Raji (cell line): Measurements from ENCODE around the gene HEPN1.

Experiments
- POLR2A ChIP-seq: IDR thresholded peaks from 2 replicates; pipeline ENCODE4 v1.6.1; 2011; ENCODE audit warnings: low read depth, low read length, control low read depth; ENCODE audit not compliant: insufficient read depth

Gene HEPN1

GRCh38 chr11:124916370-124916710, 2.7 kb upstream of the HEPN1 start:
- no peak for TF ChIP-seq POLR2A

DNA sequence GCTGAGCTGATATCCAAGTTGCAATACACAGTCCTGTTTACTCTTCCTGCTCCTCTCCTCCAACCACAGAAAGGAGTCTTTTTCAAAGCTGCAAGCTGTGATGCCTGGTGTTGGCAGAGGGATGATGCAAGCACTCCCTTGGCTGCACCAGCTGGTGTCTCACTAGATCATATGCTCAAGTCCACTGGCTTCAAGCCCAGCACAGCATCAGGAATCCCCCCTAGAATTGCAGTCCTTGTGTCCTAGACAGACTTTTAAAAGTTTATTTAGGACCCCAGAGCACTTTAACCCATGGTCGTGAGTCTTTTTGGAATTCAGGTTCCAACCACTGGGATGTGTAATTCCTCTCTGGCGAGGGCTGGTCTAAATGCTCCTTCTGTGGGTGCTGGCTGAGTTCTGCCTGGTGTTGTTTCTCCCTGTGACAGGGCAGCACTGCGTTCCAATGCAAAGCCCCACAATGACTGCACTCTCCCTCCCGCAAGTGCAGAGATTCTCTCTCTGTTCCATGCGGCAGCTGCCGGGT, 1.9 kb upstream of the HEPN1 start:
- TF ChIP-seq POLR2A = no peak

- TF ChIP-seq POLR2A = no peak
Observed at GRCh38 chr11:124919898-124920297, 848 bp downstream of the HEPN1 start.

GRCh38 chr11:124920356-124920755, 1.3 kb downstream of the HEPN1 start:
- no peak for TF ChIP-seq POLR2A

DNA sequence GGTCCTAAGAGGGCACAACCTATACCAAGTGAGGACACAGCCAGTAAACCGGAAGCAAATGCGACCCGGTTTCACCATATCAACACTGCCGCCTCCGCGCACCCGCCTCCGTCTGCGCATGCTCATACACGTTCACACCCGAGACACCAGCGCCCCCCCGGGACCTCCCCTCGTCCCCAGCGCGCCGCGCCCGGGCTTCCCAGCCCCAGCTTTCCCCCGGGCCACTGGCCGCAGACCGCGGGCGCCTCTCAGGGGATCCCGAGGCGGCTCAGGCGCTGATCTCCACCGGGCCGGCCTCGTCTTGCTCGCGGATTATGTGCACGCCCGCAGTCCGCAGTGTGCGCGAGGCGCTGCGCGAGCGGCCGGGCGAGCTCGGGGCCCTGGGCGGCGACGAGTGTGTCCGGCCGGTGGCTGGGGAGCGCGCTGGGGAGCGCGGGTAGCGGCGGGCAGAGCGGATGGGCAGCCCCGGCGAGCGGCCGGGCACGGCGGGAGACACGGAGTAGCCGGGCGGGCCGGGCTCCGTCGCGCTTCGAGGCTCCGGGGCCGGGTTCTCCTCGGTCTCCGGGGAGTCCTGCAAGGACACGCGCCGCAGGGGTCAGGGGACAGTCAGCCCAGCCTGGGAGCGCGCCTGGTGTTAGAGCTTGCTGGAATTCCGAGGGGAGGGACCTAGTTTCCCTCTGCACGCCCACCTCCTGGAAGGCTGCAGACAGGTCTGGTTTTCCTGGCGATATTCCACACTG, 2.0 kb downstream of the HEPN1 start:
- no peak for TF ChIP-seq POLR2A

GRCh38 chr11:124922831-124923230, 3.8 kb downstream of the HEPN1 start:
- TF ChIP-seq POLR2A = no peak

- no peak for TF ChIP-seq POLR2A
Observed at GRCh38 chr11:124923296-124923695, 4.2 kb downstream of the HEPN1 start.

DNA sequence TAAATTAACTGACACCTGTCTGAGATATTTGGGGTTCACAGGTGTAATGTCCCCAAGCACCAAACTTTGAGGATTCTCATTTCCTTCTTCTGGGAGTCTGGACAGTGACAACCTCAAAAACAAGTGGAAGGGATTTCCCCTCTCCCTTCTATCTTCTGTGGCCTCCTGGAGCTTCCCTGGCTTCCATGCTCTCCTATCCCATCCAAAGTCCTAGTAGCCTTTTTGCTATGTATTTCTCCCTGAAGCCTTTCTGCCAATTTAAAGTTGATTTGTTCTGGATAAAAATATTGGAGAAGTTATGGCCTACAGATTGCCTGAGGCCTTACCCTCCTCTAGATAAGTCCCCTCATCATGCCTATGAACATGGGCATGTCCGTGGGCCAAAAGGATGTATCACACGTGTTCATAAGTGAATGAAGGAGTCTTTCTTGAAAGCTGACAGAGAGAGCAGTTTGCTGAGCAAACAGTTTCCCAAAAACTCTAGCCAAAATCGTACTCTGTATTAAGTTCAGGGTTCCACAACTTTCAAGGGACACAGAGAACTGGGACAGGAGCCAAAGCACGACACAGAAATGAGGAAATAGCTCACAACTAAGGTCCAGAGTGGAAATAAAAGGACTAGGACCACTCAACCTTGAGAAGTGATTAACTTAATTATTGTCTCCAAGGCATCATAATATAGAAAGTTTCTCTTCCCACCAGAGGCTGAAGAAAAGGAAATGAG, 10.1 kb downstream of the HEPN1 start:
- TF ChIP-seq POLR2A = no peak

GRCh38 chr11:124930799-124931198, 11.7 kb downstream of the HEPN1 start:
- no peak for TF ChIP-seq POLR2A

DNA sequence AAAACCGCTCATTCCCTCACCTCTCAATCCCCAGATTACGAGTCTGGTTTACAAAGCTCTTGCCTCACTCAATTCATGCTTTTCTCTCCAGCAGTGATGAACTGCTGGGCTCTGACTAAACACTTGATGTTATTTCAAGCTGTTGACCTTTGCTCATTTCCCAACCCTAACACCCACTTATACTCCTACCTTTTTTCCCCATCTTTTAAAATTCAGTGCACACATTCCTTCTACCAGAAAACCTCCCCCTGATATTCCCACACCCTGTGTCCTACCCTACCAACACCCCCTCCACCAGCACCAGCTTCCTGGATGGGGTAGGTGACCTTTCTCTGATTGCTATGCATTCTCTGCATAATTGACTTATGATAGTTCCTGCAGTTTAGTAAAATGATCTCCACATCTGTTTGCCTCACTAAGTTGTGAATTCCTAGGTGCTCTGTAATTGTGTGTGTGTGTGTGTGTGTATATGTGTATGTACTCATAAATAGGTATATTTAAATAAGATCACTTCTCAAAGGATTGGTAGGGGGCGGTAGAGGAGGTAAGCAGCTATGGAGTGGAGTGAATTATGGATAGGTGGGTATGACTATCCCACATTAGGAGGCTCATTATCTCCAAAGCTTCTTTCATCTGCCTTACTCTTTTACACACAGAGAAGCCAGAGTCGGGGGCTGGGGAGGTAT, 16.0 kb downstream of the HEPN1 start:
- TF ChIP-seq POLR2A = no peak

DNA sequence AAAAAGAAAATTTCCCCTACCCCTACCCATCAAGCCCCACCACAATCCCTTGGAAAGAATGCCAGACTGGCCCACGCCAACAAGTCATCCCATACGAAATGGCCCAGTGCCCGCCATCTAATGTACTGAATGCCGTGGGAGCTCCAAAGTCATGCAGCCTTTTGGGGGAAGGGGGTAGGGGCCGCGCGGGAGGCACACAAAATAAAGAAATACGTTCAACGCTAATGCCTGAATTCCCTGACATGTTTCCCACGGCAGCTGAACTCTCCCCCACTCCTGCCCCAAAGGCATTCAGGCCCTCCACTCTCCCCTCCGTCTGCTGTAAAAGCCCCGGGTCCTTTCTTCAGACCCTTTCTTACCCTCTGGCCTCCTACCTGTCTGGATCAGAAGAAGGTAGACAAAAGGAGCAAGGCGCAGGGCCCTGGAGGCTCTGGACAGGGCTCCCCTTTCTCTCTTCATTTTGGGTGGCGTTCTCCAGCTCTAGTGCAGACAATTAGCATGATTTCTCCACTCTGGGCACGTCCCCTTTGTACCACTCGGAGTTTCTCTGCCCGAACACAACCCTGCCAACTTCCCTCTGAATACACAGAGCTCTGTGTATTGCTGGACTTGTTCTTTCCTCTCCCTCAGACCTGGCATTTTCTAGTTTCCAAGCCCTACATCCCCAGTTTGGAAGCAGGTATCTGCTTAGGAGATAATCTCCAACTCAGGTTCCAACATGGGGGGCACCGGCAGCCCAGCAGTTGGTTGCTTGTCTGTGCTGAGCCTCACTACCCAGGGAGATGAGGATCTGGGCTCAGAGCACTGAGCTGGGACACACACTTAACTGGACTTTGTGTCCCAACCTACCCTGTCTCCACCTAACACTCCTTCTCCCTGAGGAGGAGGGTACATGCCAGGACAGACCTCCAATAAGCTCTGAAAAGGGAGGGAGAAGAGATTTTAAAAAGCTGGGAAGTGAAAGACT, 16.8 kb downstream of the HEPN1 start, which contains the start of gene HEPACAM:
Gene HEPACAM, minus strand, starts transcription at position 500 of the 967 bp plus-strand sequence. Its CDS starts 41 bp downstream, at position 459.
- no peak for TF ChIP-seq POLR2A

DNA sequence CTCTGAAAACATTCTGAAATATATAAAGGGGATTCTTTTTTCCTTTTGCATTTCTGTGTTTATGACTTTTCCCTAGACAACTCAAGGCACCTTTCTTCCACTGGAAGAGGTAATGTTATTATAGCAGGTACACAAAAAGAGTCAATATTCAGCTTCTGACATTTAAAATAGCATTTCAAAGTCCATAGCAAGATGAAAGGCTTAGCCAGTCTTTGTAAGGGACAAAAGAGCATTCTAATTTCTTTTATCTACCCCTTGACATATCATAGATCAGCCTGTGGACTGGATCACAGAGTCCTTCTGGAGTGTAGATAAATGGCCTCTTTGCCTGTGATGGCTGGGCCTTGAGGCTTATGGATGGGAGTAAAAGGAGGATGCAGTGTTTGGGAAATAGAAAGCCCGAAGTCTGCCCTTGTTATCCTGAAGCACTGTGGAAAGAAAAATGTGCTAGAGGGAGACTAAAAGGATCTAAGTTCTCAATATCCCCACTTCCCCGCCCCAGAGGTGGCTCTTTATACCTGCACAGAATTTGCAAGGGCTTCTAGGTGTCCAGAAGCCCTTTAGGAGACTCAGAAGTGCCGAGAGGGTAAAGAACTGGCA, 18.4 kb downstream of the HEPN1 start:
- TF ChIP-seq POLR2A = no peak

DNA sequence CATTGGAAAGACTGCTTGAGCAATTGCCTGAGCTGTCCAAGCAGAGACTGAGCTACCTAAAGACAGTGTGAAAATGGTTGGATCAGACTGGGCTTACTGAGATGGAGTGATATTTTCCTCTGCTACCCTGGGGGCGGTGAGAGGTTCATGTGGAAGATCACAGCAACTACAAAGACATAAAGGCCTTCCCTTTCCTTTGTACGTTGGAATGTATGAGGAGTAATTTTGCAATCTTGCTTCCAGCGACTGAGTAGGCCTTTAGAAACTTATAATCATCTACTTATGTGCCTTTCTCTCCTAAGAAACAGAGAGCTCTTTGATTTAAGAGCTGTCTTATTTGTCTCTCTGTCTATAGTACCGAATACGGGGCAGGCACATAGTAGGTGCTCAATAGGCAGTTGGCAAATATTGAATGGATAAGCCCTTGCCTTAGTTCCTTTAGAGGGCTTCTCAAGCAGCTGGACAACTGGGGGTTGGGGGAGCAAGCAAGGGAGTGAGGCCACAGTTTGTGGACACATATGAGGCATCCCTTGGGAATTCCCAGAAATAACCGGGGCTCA, 19.2 kb downstream of the HEPN1 start:
- TF ChIP-seq POLR2A = no peak

- TF ChIP-seq POLR2A = no peak
Observed at GRCh38 chr11:124938970-124939369, 19.9 kb downstream of the HEPN1 start.
